GM12801 (cell line): Measurements from ENCODE around the gene PITX2.

ENCODE experiments used
- CTCF ChIP-seq: IDR thresholded peaks from one replicate; pipeline ENCODE4 v1.5.1; 2011; ENCODE audit warnings: control low read depth; ENCODE audit not compliant: insufficient read length; ENCODE audit errors: extremely low read depth

Gene PITX2

GRCh38 chr4:110596431-110596830 lies 26.4 kb downstream of the PITX2 start:
- TF ChIP-seq CTCF: no peak

GRCh38 chr4:110595583-110595982 lies 27.3 kb downstream of the PITX2 start:
- TF ChIP-seq CTCF: no peak

GRCh38 chr4:110589297-110589696 lies 33.6 kb downstream of the PITX2 start:
- TF ChIP-seq CTCF: no peak

- TF ChIP-seq CTCF: no peak
These were observed 35.1 kb downstream of the PITX2 start for GRCh38 chr4:110587666-110588285.

- TF ChIP-seq CTCF: no peak
These were observed 36.6 kb downstream of the PITX2 start for GRCh38 chr4:110586131-110586850.
